CD4-positive, alpha-beta T cell (primary cell): ENCODE results near the gene CCDC146. TPM values are rescaled to one million over a fixed set of nuclear protein-coding genes. Genes with fewer than 3 reads are reported as not detected.

Experiments used
- ATAC-seq: fragments of 200-7000 bp; cut with Tn5 transposase; one replicate; pipeline ENCODE4 v1.10.0; 2022; ENCODE audit warnings: mild to moderate bottlenecking; ENCODE audit not compliant: poor library complexity
- CTCF ChIA-PET: fragments of 350-600 bp; sonication (Branson Sonifier 250); formaldehyde crosslinking; loops from one replicate; lab custom pipeline; 2021; ENCODE audit warnings: antibody characterized with exemption, inconsistent platforms; lab: Charles Lee
- POLR2A ChIA-PET: fragments of 350-600 bp; sonication (Branson Sonifier 250); formaldehyde crosslinking; loops from one replicate; lab custom pipeline; 2021; ENCODE audit warnings: antibody characterized with exemption, inconsistent platforms; lab: Charles Lee
- DNase-seq, 14 experiments: peaks; one replicate each; pipeline ENCODE4 v3.0.0-alpha.2; 2013 to 2020; ENCODE audit warnings: mixed read lengths in 2 of 14
- H3K27ac ChIP-seq, 2 donors: one replicate each; pipeline versions ENCODE4 v1.5.1 to v1.7.0; 2013; ENCODE audit warnings: low read length in 2 of 2, low read depth in 1 of 2, mild to moderate bottlenecking in 1 of 2
- H3K27me3 ChIP-seq, 2 experiments: 1 replicate in 1 of 2; 2 replicates in 1 of 2; pipeline versions ENCODE4 v1.6.1 to v1.7.0; 2013; ENCODE audit warnings: low read length in 2 of 2, control low read depth in 1 of 2, mild to moderate bottlenecking in 1 of 2, moderate library complexity in 1 of 2; ENCODE audit not compliant: insufficient read depth in 2 of 2, control insufficient read depth in 1 of 2
- H3K36me3 ChIP-seq: one replicate; pipeline ENCODE4 v1.6.1; 2013; ENCODE audit warnings: low read length, control low read depth; ENCODE audit not compliant: insufficient read depth
- H3K4me1 ChIP-seq: one replicate; pipeline ENCODE4 v1.6.1; 2013; ENCODE audit warnings: low read length, control low read depth; ENCODE audit not compliant: insufficient read depth
- H3K4me3 ChIP-seq: one replicate; pipeline ENCODE4 v1.5.1; 2013; ENCODE audit warnings: mild to moderate bottlenecking, low read length, moderate library complexity
- H3K9me3 ChIP-seq, 2 experiments: 1 replicate in 1 of 2; 2 replicates in 1 of 2; pipeline versions ENCODE4 v1.6.1 to v1.7.0; 2013; ENCODE audit warnings: low read length in 2 of 2, mild to moderate bottlenecking in 2 of 2, control low read depth in 1 of 2, moderate library complexity in 1 of 2; ENCODE audit not compliant: control insufficient read depth in 1 of 2, insufficient read depth in 1 of 2
- H3K27ac Mint-ChIP-seq: one replicate; pipeline ENCODE4 v1.8.0; 2020; ENCODE audit warnings: mixed read lengths
- H3K27me3 Mint-ChIP-seq: one replicate; pipeline ENCODE4 v1.8.0; 2021; ENCODE audit warnings: mixed read lengths
- H3K36me3 Mint-ChIP-seq: one replicate; pipeline ENCODE4 v1.8.0; 2021; ENCODE audit warnings: low read depth, mixed read lengths
- H3K4me1 Mint-ChIP-seq: one replicate; pipeline ENCODE4 v1.8.0; 2021; ENCODE audit warnings: low read depth, mixed read lengths
- H3K4me3 Mint-ChIP-seq: one replicate; pipeline ENCODE4 v1.8.0; 2020; ENCODE audit warnings: mild to moderate bottlenecking, mixed read lengths
- H3K9me3 Mint-ChIP-seq: one replicate; pipeline ENCODE4 v1.8.0; 2020; ENCODE audit warnings: mixed read lengths
- intact Hi-C, 2 experiments: fragments of 100-400 bp; cut with DNase I in 1 of 2; cut with micrococcal nuclease in 1 of 2; formaldehyde crosslinking; loops; one replicate each; pipeline versions ENCODE4 v1.15.1 to v1.9.0; 2023 to 2025; cut with DNase I, micrococcal nuclease
- total RNA-seq, 174 experiments: library from RNA in 2 of 174; stranded (reverse) in 2 of 174; gene quantifications; one replicate each; pipeline ENCODE4 v1.2.3 and lab custom pipeline; 2021 to 2026
- TF ChIP-seq, protein P1 (sequence below): fragments of 200-600 bp; IDR thresholded peaks from one replicate; pipeline ENCODE4 v1.8.0; 2022; ENCODE audit warnings: antibody characterized with exemption, mild to moderate bottlenecking

CCDC146 gene
- total RNA-seq, 2 experiments from 2014 or later, result 10.3 to 10.5 TPM

DNA sequence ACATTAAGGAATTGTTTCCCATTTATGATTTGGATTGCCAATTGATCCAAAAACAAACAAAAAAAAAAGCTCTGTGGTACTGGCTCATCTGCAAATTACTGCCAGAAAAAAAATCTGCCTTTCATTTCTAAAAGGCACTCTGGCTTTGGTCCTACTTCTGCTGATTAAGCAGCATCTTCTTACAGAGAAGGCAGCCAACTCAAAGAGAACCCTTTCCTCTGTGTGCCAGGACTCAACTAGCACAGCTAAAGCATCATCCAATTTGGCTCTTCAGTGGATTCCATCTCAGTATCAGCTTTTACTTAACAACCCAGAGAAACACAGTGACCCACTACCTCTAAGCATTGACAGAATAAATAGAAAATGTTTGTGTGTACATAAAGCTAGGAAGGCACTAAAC, 213.2 kb downstream of the CCDC146 start:
- POLR2A ChIA-PET, result interaction anchor here (0.6 to 0.7 kb wide), 2 partner anchors 16 to 55 kb away, joined by 3 read pairs; no protein-coding TSS in a partner anchor
- H3K4me1 ChIP-seq, result peaks cover 18% of the 10 kb centered on the region

DNA sequence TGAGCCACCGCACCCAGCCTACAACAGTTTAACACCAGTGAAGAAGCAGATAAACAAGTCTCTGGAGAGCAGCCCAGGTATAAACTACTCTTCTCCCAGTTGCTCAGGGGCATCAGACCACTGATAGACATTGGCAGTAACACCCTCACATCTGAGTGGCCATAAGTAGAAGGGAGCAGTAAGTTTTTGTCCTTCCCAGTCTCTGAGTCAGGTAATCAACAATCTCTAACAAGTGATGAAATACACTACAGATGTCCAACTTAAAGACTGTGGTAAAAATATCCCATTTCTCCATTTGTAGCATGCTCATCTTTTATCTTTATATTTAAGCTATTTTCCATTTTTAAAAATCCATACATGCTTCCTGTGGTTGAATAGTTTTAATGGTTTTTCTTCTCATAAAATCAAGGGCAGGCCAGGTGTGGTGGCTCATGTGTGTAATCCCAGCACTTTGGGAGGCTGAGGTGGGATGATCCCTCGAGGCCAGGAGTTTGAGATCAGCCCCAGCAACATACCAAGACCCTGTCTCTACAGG, 215.1 kb downstream of the CCDC146 start:
- TF ChIP-seq, protein P1, sequence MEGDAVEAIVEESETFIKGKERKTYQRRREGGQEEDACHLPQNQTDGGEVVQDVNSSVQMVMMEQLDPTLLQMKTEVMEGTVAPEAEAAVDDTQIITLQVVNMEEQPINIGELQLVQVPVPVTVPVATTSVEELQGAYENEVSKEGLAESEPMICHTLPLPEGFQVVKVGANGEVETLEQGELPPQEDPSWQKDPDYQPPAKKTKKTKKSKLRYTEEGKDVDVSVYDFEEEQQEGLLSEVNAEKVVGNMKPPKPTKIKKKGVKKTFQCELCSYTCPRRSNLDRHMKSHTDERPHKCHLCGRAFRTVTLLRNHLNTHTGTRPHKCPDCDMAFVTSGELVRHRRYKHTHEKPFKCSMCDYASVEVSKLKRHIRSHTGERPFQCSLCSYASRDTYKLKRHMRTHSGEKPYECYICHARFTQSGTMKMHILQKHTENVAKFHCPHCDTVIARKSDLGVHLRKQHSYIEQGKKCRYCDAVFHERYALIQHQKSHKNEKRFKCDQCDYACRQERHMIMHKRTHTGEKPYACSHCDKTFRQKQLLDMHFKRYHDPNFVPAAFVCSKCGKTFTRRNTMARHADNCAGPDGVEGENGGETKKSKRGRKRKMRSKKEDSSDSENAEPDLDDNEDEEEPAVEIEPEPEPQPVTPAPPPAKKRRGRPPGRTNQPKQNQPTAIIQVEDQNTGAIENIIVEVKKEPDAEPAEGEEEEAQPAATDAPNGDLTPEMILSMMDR, result no peak
- ATAC-seq, result no peak
- no peak overlapping the region for H3K27ac ChIP-seq
- H3K27me3 Mint-ChIP-seq, result no peaks in the 10 kb centered on the region
- no peak overlapping the region for H3K4me3 ChIP-seq
- intact Hi-C loops, result loop anchor here (1.0 to 10.0 kb wide), 2 partner anchors 13 to 213 kb away; partner anchors contain the start of gene CCDC146 (in 2 of the 2)
- peaks cover 37% of the 10 kb centered on the region for H3K4me1 Mint-ChIP-seq
- H3K4me3 Mint-ChIP-seq, result no peak overlapping the region
- DNase-seq, result no peak
- H3K27ac Mint-ChIP-seq, result no peak overlapping the region
- H3K27me3 ChIP-seq, result no peaks in the 10 kb centered on the region
- H3K36me3 ChIP-seq, result no peaks in the 10 kb centered on the region
- ChIA-PET POLR2A (no interaction called here), CTCF (no interaction called here)
- no peaks in the 10 kb centered on the region for H3K9me3 ChIP-seq
- H3K4me1 ChIP-seq, result peaks cover 15% of the 10 kb centered on the region
- H3K36me3 Mint-ChIP-seq, result peaks cover 4% of the 10 kb centered on the region
- no peaks in the 10 kb centered on the region for H3K9me3 Mint-ChIP-seq

More for the DNA sequence above, 213.2 kb downstream of the CCDC146 start:
- ATAC-seq, result no peak
- no peaks in the 10 kb centered on the region for H3K36me3 ChIP-seq
- H3K9me3 ChIP-seq, result no peaks in the 10 kb centered on the region
- Mint-ChIP-seq H3K4me3 (no peak overlapping the region), H3K27ac (no peak overlapping the region), H3K4me1 (peaks cover 47% of the 10 kb centered on the region), H3K36me3 (peaks cover 4% of the 10 kb centered on the region), H3K27me3 (no peaks in the 10 kb centered on the region), H3K9me3 (no peaks in the 10 kb centered on the region)
- DNase-seq, result no peak
- TF ChIP-seq, protein P1, result no peak
- intact Hi-C loops, result loop anchor here (10.0 kb wide), 1 partner anchor 211 kb away; the partner anchor contains the start of gene CCDC146 (in 2 of the 2)
- no peak overlapping the region for H3K4me3 ChIP-seq
- CTCF ChIA-PET, result no interaction called here
- H3K27ac ChIP-seq, result no peak overlapping the region
- H3K27me3 ChIP-seq, result no peaks in the 10 kb centered on the region

DNA sequence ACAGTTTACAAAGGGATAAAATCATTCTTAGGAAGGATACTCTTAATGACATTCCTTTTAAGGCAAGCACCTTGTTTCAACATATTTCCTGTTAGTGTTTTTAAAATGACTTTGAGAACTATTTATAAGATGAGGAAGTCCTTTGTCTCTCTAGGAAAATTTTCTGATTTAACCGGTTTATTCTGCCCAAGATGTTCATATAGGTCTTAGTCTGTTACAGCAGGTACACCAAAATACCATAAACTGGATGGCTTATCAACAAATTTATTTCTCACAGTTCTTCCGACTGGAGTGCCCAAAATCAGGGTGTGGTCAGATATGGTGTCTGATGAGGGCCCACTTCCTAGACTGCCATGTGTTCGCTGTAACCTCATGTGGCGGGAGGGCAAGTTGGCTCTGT, 215.8 kb downstream of the CCDC146 start:
- no peak overlapping the region for H3K27ac Mint-ChIP-seq
- no peaks in the 10 kb centered on the region for H3K27me3 Mint-ChIP-seq
- H3K4me3 ChIP-seq, result no peak overlapping the region
- no peaks in the 10 kb centered on the region for H3K27me3 ChIP-seq
- intact Hi-C loops, result loop anchor here (10.0 kb wide), 1 partner anchor 213 kb away; the partner anchor contains the start of gene CCDC146 (in 2 of the 2)
- ChIA-PET CTCF (no interaction called here), POLR2A (no interaction called here)
- no peaks in the 10 kb centered on the region for H3K9me3 ChIP-seq
- DNase-seq (no peak), ATAC-seq (no peak)
- H3K4me3 Mint-ChIP-seq, result no peak overlapping the region
- peaks cover 37% of the 10 kb centered on the region for H3K4me1 Mint-ChIP-seq
- peaks cover 15% of the 10 kb centered on the region for H3K4me1 ChIP-seq
- peaks cover 4% of the 10 kb centered on the region for H3K36me3 Mint-ChIP-seq
- H3K9me3 Mint-ChIP-seq, result no peaks in the 10 kb centered on the region
- TF ChIP-seq, protein P1, result no peak
- H3K36me3 ChIP-seq, result no peaks in the 10 kb centered on the region
- H3K27ac ChIP-seq, result no peak overlapping the region
